Astrocyte (in vitro differentiated cells and primary cell): ENCODE measurements around the gene EXOSC5.

ENCODE experiments used
- EZH2 ChIP-seq: IDR thresholded peaks from 2 replicates; pipeline ENCODE4 v1.6.1; 2012; ENCODE audit warnings: mild to moderate bottlenecking, low read length, inconsistent platforms; ENCODE audit not compliant: insufficient read depth
- TF ChIP-seq, protein P1 (sequence below): IDR thresholded peaks from 2 replicates; pipeline ENCODE4 v1.5.1; 2011; ENCODE audit warnings: low read depth, mild to moderate bottlenecking, inconsistent platforms, low read length, moderate library complexity; ENCODE audit not compliant: insufficient read depth

DNA sequence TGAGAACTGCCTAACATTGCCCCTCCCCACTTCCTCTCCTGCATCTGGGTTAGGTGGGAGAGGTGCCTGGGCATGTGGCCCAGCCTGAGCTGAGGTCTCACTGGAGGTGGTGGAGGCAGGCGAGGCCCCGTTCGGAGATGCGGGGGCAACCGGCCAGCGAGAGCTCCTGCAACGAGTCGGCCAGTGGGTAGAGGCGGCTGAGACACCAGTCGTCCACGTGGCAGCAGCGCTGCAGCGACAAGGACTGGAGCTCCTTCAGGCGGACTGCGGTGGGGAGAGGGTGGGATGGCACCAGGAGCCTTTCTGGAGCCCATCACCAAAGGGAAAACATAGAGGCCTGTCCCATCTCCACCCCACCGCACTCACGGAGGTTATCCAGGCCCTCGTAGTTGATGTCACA is 36.0 kb upstream of the EXOSC5 start:
- TF ChIP-seq, protein P1, sequence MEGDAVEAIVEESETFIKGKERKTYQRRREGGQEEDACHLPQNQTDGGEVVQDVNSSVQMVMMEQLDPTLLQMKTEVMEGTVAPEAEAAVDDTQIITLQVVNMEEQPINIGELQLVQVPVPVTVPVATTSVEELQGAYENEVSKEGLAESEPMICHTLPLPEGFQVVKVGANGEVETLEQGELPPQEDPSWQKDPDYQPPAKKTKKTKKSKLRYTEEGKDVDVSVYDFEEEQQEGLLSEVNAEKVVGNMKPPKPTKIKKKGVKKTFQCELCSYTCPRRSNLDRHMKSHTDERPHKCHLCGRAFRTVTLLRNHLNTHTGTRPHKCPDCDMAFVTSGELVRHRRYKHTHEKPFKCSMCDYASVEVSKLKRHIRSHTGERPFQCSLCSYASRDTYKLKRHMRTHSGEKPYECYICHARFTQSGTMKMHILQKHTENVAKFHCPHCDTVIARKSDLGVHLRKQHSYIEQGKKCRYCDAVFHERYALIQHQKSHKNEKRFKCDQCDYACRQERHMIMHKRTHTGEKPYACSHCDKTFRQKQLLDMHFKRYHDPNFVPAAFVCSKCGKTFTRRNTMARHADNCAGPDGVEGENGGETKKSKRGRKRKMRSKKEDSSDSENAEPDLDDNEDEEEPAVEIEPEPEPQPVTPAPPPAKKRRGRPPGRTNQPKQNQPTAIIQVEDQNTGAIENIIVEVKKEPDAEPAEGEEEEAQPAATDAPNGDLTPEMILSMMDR, result no peak
- TF ChIP-seq EZH2, result no peak
